GM18502 (cell line): Measurements from ENCODE around the gene ALPK3.

Experiments
- ATAC-seq: cut with Tn5 transposase; IDR thresholded peaks from one replicate; pipeline ENCODE4 v1.9.1; 2021; ENCODE audit warnings: mild to moderate bottlenecking; ENCODE audit not compliant: unreplicated experiment, poor library complexity

The ALPK3 gene

DNA sequence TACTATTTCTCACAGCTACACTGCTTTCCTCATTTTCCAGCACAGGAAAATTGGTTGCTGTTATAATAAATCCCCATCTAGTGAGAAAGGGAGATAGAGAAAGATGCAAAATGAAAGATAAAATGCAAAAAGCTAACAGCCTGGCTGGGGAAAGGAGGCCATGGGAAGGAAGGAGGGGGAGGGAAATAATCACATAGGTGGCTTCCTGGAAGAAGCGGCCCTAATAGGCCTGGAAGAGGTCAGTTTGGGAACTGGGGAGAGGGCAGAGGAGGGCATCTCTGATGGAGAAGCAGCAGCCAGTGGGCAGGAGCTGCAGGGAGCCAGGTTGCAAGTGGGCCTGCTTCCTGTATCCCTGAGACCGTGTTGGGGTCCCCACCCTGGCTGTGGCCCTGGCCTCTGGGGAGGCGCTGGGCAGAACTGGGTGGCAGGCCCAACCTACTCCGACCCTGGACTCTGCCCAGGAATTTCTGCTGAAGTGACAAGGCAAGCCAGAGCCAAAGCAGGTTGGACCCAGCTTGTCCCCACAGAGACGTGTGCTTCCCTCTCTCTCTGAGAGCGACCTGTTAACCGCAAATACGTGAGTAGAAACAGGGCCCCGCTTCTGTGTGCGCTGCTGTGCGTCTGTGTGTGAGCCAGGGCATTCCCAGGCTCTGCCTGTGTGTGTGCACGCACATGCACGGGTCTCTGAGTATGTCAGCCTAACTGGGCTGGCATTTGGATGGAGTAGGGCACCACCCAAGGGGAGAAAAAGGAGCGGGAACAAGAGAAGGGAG lies 69.2 kb downstream of the ALPK3 start:
- no peak for ATAC-seq

DNA sequence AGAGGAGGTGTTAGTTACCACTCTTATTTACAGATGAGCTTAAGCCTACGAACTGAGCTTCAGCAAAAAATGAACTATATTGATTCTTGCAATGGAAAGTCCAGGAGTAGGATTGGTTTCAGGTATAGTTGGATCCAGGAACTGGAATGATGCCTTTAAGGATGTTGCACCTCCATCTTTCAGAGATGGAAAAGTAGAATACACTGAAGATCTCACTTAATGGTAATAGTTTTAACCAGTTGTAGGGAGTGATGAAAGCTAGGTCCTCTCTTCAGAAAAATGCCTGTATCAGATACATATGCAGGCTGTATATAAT lies 69.8 kb downstream of the ALPK3 start:
- ATAC-seq: no peak

GRCh38 chr15:84887938-84888337 lies 70.8 kb downstream of the ALPK3 start:
- no peak for ATAC-seq

DNA sequence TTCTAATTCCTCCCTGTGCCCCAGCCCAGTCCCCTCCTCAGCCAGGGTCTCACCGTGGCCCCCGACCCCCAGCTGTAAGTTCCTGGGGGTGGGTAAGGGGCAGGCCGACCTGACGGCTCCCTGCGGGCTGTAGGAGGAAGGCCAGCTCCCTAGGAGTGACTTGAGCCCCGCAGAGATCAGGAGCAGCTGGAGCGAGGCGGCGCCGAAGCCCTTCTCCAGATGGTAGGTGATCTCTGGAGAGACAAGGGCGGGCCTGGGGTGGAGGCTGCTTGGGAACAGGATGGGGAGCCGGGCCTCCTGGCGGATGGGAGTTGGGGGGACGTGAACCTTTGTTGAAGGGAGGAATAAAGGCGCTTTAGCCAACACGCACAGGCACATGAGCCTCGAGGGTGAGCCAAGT lies 71.5 kb downstream of the ALPK3 start:
- no peak for ATAC-seq

- ATAC-seq: no peak
Observed at GRCh38 chr15:84889313-84889990, 72.3 kb downstream of the ALPK3 start.

GRCh38 chr15:84889991-84890669 lies 73.0 kb downstream of the ALPK3 start:
- ATAC-seq: no peak

GRCh38 chr15:84890670-84891162 lies 73.6 kb downstream of the ALPK3 start:
- no peak for ATAC-seq

GRCh38 chr15:84891339-84891738 lies 74.2 kb downstream of the ALPK3 start:
- no peak for ATAC-seq

- no peak for ATAC-seq
Observed at GRCh38 chr15:84892786-84893307, 75.7 kb downstream of the ALPK3 start.

DNA sequence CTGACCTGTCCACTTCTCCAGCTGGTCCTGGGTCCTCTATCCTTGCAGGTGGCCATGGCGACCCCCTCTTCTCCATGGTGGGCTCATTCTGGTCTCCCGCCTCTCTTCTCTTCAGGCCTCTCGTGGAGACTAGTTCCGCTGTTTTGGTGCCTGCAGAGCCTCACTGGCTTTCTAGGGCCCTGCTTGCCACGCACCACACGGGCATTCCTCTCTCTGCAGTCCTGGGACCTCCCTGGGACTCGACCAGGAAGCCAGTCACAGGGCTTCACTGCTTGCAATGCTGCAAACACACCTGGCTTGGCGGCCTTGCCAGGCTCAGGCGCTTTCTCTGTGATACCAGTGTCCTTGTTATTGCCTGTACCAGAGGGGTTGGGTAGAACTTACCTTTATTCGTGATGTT lies 76.5 kb downstream of the ALPK3 start:
- no peak for ATAC-seq

- no peak for ATAC-seq
Observed at GRCh38 chr15:84894736-84895425, 77.7 kb downstream of the ALPK3 start.

GRCh38 chr15:84898761-84899160 lies 81.6 kb downstream of the ALPK3 start:
- no peak for ATAC-seq

GRCh38 chr15:84899750-84900149 lies 82.6 kb downstream of the ALPK3 start:
- ATAC-seq: no peak

- ATAC-seq: no peak
Observed at GRCh38 chr15:84901540-84901939, 84.4 kb downstream of the ALPK3 start.

- no peak for ATAC-seq
Observed at GRCh38 chr15:84903751-84904150, 86.6 kb downstream of the ALPK3 start.

DNA sequence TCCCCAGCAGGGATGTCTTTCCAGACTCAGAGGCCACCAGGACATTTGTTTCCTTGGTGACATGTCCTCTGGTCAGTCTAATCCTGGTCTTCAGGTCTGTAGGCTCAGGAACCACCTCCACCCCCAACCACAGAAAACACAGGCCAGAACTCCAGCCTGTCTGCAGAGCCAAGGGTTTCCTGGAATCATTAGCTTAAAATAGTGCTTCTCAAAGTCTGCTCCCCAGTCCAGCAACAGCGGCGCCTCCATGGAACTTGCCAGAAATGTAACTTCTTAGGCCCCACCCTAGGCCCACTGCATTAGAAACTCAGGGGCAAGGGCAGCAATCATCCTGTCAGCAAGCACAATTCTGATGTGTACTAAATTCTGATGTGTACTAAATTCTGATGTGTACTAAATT lies 87.3 kb downstream of the ALPK3 start:
- no peak for ATAC-seq

DNA sequence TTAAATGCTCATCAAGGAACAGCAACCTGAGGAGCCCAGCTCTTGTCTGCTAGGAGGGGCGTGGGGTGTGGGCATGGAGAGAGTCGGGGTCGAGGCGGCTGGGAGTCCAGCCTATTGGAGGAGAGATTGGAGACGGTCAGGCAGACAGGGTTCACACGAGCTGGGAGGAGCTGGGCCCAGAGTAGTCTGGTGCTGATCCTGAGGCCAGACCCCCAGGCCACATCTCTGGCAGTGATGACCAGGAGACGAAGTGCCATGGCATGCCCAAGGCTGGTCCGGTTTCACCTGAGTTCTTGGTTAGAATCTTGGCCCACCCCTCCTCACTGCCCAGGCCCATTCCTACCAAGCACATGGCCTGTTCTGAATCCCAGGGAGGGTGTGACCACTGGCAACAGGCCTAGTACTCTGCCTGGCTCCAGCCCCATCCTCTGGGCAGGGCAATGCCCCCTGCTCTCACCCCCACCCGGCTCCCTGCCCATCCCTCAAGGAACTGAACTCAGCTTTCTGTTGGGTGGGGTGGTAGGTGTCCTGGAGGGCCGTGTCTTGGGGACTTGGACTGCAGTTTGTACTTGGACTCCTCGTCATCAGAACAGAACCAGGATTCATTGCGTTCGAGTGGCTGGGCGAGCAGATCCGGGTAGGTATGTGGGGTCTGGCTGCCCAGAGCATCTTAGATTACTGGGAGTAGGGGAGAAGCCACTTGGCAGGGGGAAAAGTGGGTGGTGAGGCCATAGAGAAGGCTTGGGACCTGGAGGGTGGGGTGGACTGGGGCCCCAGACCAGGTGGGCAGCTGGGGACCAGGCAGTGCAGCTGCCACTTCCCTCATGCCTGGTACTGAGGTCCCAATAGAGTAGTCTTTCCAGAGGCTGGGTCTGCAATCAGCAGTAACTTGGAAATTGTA lies 88.1 kb downstream of the ALPK3 start:
- ATAC-seq: no peak

- no peak for ATAC-seq
Observed at GRCh38 chr15:84907731-84908130, 90.6 kb downstream of the ALPK3 start.

DNA sequence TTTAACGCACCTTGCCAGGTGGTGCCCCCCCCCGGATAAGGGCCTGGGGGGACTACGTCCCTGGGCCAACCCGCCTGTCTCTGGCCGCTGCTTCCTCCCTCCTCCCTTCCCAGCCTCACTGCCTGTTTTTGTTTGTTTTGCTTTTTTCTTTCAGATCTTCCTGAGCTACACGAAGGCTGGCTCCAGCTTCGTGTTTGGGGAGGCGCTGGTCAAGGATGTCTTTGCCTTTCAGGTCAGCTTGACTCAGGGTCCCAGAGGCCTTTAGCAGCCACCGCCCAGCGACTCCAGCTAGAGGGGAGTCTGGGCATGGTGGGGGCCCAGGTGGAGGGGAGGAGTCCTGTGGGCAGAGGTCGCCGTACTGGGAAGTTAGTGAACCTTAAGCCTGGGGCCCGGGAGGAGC lies 91.4 kb downstream of the ALPK3 start:
- ATAC-seq: no peak

DNA sequence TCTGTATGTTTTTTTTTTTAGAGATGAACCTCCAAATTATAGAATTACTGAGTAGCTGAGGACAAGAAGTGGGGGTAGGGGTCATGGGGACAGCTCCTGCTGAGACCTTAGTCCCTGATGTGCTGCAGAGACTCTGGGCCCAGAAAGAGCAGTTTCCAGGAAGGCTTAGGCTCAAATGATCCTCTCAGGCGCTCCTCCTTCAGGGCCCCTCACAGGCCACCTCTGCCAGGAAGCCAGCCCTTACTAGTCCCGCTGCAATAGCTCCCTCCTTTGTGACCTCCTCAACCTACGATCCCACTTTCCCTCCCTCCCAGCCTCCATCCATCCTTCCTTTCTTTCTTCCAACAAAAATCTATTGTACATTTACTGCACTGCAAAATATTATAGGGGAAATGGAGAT lies 91.9 kb downstream of the ALPK3 start:
- ATAC-seq: no peak
